Mononuclear cell (primary cell): ENCODE results near the gene PFKFB1. TPM values are rescaled to one million over a fixed set of nuclear protein-coding genes. Genes with fewer than 3 reads are reported as not detected.

Experiments
- H3K27me3 ChIP-seq: 2 replicates; pipeline ENCODE4 v1.6.0; 2011; ENCODE audit warnings: low read length, control low read depth; ENCODE audit not compliant: insufficient read depth
- H3K4me1 ChIP-seq: 2 replicates; pipeline ENCODE4 v1.5.1; 2011; ENCODE audit warnings: mild to moderate bottlenecking, low read length, control low read depth; ENCODE audit not compliant: insufficient read depth
- H3K4me3 ChIP-seq: 2 replicates; pipeline ENCODE4 v1.5.1; 2011; ENCODE audit warnings: mild to moderate bottlenecking, low read length, moderate library complexity
- H3K9me3 ChIP-seq: 2 replicates; pipeline ENCODE4 v1.5.1; 2011; ENCODE audit warnings: low read depth, mild to moderate bottlenecking, control low read depth, low read length
- total RNA-seq: library from RNA; depleted of rRNA; stranded (reverse); fragments of >200 nt; gene quantifications from one replicate; pipeline ENCODE4 v1.2.3, GENCODE V29; 2012

PFKFB1 gene
- total RNA-seq, 1 donor = 0.42 TPM

- Histone ChIP-seq H3K27me3 (no peaks in the 10 kb centered on the region), H3K4me3 (no peak overlapping the region), H3K4me1 (no peaks in the 10 kb centered on the region)
These were observed 32.2 kb downstream of the PFKFB1 start for GRCh38 chrX:54961750-54962149.

DNA sequence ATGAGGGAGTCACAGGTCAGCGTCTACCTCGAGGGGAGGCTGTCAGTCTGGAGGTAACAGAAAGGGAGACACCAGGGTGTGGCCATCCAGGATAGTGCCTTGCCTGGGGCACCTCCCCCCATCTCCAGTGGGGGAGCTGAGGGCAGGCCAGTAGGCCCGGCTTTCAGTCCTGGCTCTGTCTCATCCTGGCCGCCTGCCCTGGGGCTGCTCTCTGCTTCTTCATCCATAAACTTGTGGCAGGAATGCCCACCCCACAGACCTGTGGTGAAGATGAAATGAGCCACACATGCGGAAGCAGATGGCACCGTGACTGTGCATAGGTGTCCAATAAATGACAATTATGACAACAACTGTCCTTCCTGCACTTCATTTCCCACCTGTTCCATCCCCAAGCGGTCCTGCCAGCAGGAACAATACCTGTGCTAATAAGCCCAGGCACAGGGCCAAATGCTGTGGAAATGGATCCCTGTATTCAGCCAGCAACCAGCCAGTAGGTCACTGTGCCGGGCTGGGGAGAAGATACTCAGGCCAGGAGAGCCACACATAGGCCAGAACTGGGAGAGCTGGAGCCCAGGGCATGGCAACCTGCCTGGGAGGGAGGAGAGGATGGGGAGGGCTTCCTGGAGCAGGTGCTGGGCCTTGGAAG is 43.1 kb downstream of the PFKFB1 start:
- H3K4me1 ChIP-seq = no peaks in the 10 kb centered on the region
- no peak overlapping the region for H3K4me3 ChIP-seq
- no peaks in the 10 kb centered on the region for H3K27me3 ChIP-seq
- no peaks in the 10 kb centered on the region for H3K9me3 ChIP-seq

More at GRCh38 chrX:54961750-54962149, 32.2 kb downstream of the PFKFB1 start:
- no peaks in the 10 kb centered on the region for H3K9me3 ChIP-seq

DNA sequence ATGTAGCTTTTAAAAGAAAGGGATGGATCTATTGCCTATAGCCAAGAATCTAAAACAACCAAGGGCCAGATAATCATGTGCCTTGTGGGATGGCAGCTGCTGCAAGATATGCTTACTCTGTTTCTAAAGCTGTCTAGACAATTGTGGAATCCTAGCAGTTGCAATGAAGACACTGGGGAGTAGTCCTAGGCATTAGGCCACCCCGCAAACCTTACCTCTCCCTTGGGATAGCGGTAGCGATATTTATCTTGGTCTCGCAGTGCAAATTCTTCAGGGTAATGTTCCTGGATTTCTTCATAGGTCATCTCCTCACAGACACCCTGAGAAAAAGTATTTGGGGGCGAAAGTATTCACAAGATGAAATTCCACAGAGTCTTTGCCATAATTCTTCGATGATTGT is 48.8 kb downstream of the PFKFB1 start:
- Histone ChIP-seq H3K4me3 (no peak overlapping the region), H3K9me3 (no peaks in the 10 kb centered on the region), H3K27me3 (no peaks in the 10 kb centered on the region), H3K4me1 (no peaks in the 10 kb centered on the region)

DNA sequence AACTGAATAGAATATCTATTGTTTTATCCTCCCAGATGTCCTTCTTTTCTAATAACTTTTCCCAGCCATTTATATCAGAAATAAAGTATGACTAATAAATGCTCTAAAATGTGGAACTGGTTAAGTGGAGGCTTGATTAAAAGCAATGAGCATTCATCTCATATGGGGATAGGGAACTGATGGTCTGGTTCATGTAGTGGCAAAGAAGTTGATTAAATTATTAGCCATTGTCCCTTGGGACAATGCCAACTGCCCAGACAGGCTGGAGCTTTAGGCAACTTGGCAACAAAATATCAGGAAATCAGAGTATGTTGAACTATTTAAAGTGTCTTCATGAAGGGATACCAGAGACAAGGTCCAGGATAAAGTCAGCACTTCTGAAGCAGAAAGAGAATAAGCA is 49.2 kb downstream of the PFKFB1 start:
- H3K9me3 ChIP-seq = no peaks in the 10 kb centered on the region
- H3K27me3 ChIP-seq = no peaks in the 10 kb centered on the region
- no peak overlapping the region for H3K4me3 ChIP-seq
- H3K4me1 ChIP-seq = no peaks in the 10 kb centered on the region

DNA sequence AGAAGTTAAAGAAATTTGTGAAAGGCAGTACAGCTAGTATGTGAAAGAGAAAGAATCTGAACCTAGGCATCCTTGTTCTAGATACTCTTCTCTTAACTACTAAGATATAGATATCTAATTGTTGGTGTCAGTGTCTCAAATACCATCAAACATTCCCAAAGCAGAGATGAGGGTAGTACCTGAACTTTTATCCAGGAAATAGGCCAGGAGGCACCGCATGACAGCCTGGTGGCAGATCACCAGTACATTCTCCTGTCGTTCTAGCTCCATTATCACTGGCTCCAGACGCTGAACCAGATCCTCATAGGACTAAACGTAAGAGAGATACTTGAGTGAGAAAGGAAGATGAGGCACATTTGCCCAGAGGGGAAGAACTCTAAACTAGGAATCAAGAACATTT is 56.6 kb downstream of the PFKFB1 start:
- Histone ChIP-seq H3K4me3 (no peak overlapping the region), H3K4me1 (no peaks in the 10 kb centered on the region), H3K27me3 (no peaks in the 10 kb centered on the region), H3K9me3 (no peaks in the 10 kb centered on the region)

DNA sequence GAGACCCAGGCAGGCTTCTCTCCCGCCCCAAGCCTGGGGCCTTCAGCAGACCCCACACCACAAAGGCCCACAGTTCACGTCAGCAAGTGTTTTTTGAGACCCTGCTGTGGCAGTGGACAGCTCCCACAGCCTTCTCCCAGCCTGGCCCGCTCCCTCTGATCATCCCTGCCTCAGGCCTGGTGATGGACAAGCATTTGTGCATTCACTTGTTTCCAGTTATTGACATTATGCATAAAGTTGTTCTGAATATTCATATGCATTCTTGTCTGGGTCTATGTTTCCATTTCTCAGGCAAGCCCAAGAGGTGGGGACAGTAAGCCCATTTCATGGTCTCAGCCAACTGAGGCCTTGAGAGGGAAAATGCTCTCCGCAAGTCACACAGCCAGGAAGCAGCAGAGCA is 58.7 kb downstream of the PFKFB1 start:
- Histone ChIP-seq H3K27me3 (no peaks in the 10 kb centered on the region), H3K4me3 (no peak overlapping the region), H3K9me3 (no peaks in the 10 kb centered on the region), H3K4me1 (no peaks in the 10 kb centered on the region)

DNA sequence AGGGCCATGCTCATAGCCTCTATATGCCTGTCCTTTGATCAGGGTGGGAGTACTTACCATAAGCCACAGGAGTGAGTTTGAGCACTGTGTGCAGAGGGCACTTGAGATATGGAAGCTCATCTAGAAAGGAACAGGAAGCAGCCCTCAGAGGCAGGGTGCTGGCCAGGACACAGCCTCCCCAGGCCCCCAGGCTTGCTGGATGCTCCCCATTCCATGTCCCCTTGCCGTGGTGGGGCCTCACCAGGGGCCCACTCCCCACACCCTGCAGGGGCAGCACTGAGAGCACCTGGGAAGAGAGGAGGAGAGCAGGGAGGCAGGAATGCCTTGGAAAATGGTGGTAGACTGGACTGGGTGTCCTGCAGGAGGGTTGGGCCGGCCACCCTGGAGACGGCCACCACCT is 59.1 kb downstream of the PFKFB1 start:
- H3K4me1 ChIP-seq = no peaks in the 10 kb centered on the region
- H3K27me3 ChIP-seq = no peaks in the 10 kb centered on the region
- no peaks in the 10 kb centered on the region for H3K9me3 ChIP-seq
- H3K4me3 ChIP-seq = no peak overlapping the region

- Histone ChIP-seq H3K4me1 (no peaks in the 10 kb centered on the region), H3K9me3 (no peaks in the 10 kb centered on the region), H3K27me3 (no peaks in the 10 kb centered on the region), H3K4me3 (no peak overlapping the region)
These were observed 59.9 kb downstream of the PFKFB1 start for GRCh38 chrX:54934058-54934457.

- Histone ChIP-seq H3K9me3 (no peaks in the 10 kb centered on the region), H3K27me3 (no peaks in the 10 kb centered on the region), H3K4me3 (no peak overlapping the region), H3K4me1 (no peaks in the 10 kb centered on the region)
These were observed 60.7 kb downstream of the PFKFB1 start for GRCh38 chrX:54933150-54933826.

- H3K27me3 ChIP-seq = no peaks in the 10 kb centered on the region
- no peak overlapping the region for H3K4me3 ChIP-seq
- no peaks in the 10 kb centered on the region for H3K4me1 ChIP-seq
- H3K9me3 ChIP-seq = no peaks in the 10 kb centered on the region
These were observed 62.9 kb downstream of the PFKFB1 start for GRCh38 chrX:54931107-54931506.

GRCh38 chrX:54930291-54931049 is 63.5 kb downstream of the PFKFB1 start:
- no peaks in the 10 kb centered on the region for H3K9me3 ChIP-seq
- H3K4me3 ChIP-seq = no peak overlapping the region
- H3K27me3 ChIP-seq = no peaks in the 10 kb centered on the region
- H3K4me1 ChIP-seq = no peaks in the 10 kb centered on the region

- Histone ChIP-seq H3K4me3 (no peak overlapping the region), H3K27me3 (no peaks in the 10 kb centered on the region), H3K4me1 (no peaks in the 10 kb centered on the region), H3K9me3 (no peaks in the 10 kb centered on the region)
These were observed 65.1 kb downstream of the PFKFB1 start for GRCh38 chrX:54928876-54929275.

DNA sequence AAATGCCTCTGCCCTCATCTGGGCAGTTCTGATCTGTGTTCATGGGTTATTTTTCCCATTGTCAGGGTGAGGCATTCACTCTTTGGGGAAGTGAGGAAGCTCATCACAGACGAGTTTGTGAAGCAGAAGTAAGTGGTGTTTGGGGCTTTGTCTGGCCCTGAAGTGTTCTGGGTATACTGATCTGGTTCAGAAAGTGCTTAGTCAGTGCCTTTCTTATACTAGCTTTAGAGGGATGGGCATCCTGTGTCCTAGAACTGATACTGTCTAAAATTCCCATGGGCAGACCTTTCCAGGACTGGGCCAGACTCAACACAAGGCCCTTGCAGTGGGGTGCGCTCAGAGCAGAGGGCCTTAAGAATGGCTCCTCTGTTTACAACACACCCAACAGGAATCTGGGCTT is 67.0 kb downstream of the PFKFB1 start:
- Histone ChIP-seq H3K4me3 (no peak overlapping the region), H3K27me3 (no peaks in the 10 kb centered on the region), H3K9me3 (no peaks in the 10 kb centered on the region), H3K4me1 (no peaks in the 10 kb centered on the region)

DNA sequence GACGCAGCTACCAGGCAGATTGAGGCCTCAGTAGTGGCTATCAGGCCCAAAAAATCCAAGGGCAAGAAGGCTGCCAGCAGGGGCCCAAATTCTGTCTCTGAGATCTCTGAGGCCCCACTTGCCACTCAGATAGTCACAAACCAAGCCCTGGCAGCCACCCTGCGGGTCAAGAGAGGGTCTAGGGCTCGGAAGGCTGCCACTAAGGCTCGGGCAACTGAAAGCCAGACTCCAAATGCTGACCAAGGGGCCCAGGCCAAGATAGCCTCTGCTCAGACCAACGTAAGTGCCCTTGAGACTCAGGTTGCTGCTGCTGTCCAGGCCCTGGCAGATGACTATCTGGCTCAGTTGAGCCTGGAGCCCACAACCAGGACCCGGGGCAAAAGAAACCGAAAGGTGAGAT is 70.6 kb downstream of the PFKFB1 start:
- peaks cover 4% of the 10 kb centered on the region for H3K4me1 ChIP-seq
- no peaks in the 10 kb centered on the region for H3K27me3 ChIP-seq
- H3K4me3 ChIP-seq = no peak overlapping the region
- no peaks in the 10 kb centered on the region for H3K9me3 ChIP-seq

- H3K27me3 ChIP-seq = no peaks in the 10 kb centered on the region
- H3K4me3 ChIP-seq = no peak overlapping the region
- peaks cover 4% of the 10 kb centered on the region for H3K4me1 ChIP-seq
- no peaks in the 10 kb centered on the region for H3K9me3 ChIP-seq
These were observed 71.4 kb downstream of the PFKFB1 start for GRCh38 chrX:54922547-54922946.
